GF-D8 (cell line): ENCODE data around the gene NFATC2.

Experiments
- DNase-seq: peaks from one replicate; lab custom pipeline; 2025; lab: John Stamatoyannopoulos, UW

Gene NFATC2

DNA sequence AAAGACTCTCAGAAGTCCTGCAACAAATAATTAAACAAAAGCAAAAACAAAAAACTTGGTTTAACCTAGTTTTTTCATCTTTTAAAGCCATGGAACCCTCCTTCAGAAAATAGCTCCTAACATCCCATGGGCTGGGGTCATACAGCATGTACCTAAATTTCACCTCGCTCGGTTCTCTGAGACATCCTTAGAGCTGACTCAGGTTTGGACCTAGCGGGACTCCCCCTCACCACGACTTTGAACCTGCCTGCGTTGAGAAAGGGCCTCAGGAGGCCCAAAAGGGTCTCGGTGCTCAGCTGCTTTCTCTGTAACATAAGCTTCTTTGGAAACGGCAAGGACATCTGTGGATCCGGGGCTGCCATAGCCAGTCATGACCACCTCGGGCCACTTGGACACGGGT, 112.8 kb downstream of the NFATC2 start:
- no peak for DNase-seq

DNA sequence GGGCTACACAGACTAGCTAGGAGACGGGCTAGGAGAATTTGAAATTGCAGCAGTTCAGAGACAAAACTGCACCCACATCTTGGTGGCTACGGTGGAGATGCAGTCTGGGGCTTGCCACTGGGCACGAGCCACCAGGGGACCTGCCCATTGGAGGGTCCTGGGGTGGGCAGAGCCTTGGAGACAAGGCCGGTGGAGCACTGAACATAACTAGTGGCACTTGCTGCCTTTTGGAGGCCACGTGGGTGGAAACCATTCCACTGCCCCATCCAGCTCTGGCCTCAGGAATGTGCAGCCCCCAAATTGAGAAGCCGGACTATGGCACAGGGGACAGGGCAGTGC, 113.4 kb downstream of the NFATC2 start:
- no peak for DNase-seq

DNA sequence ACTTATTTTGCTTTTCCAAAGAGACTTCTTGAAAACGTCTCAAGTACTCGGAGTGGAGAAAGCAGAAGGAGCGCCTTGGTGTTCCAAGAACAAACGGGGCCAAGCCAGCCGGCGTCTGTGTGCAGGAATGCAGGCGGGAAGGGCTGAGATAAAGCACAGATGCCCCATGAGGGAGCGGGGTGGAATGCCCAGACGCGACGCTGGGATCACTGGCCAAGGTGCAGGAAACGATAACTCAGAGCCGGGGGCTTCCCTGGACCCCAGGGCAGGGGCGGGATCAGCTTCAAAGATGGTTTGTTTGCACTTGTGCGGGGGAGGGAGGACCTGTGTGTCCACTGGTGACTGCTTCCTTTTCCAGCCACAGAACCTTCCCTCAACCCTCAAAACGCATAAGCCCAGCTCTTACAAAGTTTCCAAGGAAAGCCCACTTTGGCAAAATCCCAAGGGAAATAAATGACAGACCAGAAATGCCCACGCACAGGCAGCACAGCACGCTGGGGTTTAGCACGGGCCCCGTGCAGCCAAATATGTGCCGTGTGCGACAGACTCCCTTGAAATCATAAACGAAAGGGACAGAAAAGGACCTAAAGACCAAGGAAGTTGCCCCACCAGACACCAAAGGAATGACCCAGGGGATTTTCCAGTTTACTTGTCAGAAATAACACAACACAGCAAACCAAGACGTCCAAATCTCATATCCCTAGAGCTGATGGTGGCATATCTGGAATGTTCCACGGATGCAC, 113.9 kb downstream of the NFATC2 start:
- no peak for DNase-seq

DNA sequence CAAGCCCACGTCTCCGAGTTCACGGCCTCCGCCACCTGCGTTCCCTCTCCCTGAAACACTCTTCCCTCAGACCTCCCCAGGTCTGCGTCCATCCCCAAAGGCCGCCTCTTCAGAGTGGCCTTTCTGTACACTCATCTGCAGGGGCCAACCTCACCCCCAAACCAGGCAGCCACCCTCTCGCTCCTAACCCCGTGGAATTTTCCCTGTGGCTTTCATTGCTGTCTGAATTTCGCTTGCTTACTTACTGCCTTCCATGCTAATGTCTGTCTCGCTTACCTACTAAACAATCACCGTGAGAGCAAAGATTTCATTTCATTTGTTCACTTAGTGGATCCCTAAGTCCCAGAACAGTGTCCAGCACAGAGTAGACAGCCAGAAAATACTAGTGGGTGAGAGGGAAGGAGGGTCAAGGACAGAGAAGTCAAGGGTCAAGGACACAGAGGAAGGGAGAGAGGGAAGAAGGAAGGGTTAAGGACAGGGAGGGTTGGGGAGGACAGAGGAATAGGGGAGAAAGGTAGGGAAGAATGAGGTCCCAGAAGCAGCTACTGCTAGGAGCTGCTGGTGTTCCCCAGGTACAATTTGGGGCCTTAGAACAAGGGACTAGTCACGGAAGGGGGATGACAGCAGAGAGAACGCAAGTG, 114.7 kb downstream of the NFATC2 start:
- DNase-seq, result no peak

DNA sequence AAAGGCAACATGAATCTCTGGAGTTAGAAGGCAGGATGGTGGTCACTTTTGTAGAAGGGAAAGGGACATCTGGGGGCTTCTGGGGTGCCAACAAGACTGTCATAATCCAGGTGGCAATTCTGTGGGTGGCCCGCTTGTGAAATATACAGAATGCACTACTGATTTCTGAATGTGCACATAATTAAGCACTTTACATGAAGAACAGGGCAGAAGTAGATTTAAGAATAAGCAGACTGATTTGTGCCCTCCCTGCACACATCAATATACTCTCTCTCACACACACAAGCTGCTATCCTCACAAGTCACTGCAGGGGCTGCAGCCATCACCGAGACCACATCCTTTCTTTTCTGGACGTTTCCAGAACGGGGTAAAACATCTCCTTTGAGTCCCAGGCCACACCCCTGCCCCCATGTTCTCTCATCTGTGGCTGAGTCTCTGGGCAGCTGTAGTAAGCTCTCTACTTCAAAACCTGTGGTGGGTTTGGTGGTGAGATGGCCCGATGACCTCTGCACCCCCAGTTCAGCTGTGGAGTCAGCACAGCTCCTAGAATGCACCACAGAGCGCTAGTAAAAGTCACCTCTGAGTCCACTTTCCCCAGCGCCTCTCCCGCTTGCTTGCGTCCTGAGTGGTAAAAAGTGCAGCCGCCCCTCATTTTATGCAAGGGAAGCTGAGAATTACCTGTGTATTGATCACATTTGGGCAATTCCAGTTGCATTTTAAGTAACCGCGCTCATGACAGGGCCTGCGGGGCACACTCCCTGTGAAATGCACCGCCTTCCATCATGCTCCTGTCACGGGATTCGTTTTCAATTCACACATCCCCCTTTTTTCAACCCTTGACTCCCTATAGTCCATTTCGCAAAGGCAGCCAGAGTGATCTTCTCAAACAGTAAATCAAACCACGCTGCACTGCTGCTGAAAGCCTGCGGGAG, 115.5 kb downstream of the NFATC2 start:
- DNase-seq, result no peak

DNA sequence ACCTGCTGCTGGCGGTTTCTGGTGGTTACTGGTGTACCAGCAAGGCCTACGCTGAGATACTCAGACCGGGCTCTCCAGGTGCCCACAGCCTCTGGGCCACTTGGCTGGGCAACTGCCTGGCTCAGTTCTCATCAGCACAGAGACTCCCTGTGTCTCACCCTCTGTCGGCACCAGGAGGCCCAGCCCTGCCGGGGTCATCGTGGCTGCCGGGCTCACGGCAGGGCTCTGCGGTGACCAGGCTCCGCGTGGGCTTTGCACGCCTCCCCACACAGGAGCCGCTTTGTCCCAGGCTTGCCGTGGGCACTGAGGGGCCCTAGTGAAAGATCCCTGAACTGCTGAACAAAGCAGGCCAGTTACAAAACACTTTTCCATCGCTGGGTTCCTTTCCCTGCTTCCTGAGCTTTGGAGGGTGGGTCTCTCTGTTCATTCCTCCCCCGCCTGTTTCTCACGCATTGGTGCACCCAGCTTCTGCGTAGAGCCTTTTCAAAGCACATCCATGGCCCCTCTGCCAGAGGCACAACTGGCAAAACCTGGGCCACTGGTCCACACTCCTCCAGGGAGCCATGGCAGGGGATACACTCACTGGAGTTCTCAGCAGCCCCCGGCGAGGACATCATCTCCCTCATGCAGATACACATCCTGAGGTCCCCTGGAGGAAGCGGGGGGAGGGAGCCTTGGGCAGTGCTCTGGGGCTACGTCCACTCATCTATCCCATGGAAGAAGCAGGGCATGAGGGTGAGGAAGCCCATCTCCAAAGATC, 117.0 kb downstream of the NFATC2 start:
- no peak for DNase-seq

DNA sequence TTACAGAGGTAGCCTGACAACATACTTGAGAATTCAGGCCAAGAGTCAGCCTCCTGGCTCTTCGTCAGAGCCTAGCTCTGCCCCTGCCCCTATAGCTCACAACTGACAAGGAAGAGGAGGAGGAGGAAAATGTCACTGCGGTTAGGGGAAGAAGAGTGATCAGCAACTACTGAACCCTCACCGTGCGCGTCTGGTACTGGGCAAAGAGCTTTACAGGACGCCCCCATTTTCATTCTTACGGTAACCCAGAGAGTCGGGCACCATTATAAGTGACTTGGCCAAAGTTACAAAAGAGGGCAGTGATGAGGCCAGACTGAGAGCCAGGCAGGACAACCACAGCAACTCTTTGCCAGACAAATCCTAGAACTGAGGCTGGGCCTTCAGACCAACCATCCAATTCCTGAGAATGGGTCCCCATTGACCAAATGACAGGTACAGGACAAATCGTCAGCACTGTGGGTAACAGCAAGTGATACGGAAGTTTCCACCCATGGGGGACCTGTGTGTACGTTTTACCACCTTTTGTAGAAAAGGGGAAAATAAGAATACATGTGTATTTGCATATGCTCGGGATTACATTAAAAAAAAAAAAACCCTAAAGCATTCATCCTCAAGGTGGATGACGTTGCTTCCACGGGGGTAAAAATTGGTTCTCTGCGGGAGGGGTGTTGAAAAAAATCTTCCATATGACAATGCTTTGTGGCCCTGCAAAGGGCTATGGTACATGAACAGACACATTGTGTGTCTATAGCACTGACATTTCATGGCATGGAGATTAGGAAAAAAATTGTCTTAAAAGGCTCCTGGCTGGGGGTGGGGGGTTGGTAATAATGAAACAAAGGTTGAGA, 118.0 kb downstream of the NFATC2 start:
- no peak for DNase-seq

DNA sequence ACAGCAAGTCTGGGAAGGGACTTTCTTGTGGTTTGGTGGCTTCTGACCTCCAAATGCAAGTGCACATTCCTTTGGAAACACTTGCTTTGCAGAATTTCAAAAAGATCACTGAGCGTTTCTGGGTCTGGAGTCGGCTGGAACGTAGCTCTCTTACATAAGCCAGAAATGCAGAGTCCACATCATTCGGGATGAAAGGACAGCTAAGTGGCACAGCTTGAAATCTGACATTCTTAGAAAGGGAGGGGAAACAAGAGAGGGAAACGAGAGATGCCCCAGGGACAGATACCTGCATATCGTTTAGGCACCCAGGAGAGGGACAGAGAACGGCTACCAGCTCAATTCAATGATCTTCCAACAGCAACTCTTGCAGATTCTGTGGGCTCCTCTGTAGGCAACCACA, 118.7 kb downstream of the NFATC2 start:
- no peak for DNase-seq

DNA sequence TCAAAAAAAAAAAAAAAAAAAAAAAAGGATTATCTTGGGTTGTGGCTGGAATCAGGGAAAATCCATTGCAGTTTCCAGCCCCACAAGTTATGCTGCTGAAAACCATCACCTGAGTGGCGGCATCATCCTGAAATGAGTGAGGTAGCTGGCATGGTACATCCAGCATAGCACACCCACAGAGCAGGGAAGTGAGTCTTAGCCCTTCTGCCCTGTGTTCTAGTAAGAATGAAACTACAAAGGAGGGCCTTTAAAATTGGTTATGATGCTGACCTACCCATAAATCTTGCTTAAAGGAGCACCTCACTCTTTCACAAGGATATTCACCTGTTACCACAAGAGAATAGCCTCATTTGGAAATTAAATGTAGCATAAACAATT, 119.2 kb downstream of the NFATC2 start:
- no peak for DNase-seq

DNA sequence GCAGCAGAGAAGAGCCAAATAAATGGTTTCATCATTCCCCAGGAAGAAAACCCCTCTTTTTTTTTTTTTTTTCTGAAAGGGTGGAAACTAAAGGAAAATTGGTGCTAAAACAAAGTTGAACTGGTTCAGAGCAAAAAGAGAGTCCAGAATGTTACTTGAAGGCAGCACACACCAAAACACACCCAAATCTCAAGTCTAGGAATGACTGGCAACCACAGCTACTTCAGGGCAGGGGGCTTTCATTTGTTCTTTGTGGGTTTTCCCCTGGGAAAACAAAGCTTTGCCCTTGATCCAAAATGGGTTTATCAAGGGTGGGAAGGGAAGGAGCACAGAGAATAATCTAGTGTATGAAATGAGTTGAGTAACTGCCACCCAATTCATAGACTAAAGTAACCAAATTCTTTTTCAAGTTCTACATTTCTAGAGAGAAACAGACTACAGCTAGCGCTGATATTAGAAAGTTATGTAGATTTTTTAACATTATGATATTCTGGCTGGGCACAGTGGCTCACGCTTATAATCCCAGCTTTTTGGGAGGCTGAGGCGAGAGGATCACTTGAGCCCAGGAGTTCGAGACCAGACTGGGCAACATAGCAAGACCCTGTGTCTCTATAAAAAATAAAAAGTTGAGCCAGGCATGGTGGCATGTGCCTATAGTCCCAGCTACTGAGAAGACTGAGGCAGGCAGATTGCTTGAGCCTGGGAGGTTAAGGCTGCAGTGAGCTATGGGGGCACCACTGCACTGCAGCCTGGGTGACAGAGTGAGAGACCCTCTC, 119.8 kb downstream of the NFATC2 start:
- DNase-seq, result no peak

DNA sequence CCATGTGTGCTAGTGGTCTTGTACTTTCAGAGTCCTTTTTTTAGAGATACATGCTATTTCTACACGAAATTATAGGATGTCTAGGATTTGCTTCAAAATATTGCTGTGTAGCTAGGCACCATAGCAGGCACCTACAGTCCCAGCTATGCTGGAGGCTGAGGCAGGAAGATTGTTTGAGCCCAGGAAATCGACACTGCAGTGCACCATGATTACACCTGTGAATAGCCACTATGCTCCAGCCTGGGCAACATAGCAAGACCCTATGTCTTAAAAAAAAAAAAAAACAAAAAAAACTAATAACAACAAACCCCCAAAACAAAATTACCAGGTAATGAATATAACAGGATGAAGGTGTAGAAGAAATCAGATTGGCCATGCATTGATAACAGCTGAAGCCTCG, 121.7 kb downstream of the NFATC2 start:
- no peak for DNase-seq

DNA sequence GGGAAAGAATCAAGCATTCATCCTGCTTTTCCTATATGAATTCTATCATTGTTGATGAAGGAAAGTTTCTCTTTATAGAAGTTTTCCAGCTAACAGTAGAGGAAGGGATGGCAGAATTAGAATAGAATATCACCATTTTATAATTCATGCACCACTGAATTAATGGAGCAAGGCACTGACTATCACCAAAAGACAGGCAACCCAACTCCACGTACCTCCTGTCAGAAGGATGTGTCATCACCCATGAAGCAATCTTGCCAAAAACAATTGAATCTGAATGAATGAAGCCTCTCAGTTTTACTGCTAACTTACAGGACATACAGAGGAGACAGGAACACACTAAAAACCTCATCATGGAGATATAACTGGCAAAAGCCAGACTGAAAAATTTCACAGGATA, 122.4 kb downstream of the NFATC2 start:
- DNase-seq, result no peak

DNA sequence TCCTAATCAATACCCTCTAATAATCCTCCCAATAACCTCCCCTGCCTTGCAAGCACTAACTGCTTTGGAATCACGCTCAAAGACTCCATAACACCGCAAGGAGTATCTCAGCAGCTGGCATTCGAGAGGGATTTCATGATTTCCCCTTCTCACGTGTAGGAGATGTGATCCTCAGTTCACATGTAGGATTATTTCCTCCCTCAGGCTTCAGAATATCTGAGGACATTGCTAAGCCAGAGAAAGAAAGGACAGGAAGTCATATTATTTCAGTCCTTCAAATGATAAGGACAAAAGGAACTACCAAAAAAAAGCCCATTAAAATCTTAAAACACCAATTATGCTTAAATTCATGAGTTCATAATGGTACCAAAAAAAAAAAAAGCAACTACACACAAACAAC, 122.9 kb downstream of the NFATC2 start:
- no peak for DNase-seq

DNA sequence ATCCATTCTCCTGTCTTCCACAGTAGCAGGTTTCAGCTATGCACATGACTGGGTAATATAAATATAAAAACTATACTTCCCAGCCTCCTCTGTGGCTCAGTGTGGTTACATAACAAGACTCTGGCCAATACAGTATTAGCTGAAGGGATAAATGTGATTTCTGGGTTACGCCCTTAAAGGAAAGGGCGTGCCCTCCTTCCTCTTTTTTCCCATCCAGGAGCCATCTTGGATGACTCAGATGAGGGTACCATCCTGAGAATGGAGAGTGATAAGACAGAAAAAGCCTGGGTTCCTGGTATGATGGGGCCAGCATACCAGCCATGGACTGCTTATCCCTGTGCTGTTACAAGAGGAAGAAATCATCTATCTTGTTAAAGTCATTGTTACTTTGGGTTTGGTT, 123.3 kb downstream of the NFATC2 start:
- no peak for DNase-seq

DNA sequence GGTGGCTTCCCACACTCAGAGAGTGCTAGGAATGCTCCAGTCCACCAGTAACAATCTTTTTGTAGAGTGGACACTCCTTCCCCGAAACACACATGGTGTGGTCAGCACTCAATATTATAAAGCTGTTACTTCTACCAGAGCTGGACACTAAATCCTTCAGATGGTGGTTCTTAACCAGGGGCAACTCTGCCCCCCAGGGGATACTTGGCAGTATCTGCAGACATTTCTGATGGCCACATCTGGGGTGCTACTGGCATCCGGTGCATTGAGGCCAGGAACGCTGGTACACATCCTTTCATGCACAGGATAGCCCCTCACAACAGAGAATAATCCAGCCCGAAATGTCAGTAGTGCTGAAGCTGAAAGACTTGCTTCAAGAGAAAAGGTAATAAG, 124.4 kb downstream of the NFATC2 start:
- DNase-seq, result no peak

DNA sequence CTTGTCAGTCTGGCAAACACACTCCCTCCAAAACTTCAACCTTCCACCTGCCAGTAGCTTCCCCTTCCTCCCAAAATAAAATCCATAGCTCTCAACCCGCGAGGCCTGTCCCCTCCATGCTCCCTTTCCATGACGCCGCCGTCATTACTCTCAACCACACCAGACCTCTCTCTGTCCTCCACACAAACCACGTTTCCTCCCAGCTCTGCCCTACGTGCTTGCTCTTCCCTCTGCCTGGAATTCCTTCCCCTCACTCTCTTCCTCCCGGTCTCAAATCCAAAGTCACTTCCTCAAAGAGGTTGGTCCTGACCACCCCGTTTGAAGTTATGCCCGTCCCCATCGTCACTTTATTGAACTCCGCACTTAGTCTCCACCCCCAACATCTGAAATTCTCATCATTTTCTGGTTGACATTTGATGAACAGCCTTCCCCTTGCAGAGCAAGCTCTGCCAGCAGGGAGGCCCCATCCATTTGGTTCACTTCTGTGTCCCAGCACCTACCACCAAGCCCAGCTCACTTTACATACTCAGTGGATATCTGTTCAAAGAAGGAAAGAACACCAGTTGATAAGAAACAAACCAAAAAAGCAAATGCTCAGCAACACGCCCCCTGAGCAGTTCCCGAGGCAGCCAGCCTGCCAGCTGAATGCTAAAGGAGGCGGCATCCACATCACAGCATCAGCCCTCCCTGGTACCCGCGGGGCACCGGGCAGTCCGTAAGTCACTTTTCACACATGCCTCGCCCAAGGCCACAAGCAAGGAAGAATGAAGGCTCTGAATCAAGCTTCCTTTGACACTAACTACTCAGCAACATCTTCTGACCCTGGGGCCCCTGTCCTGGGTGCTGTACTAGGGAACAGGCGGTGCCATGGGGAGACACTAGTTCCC, 125.0 kb downstream of the NFATC2 start:
- DNase-seq, result no peak

DNA sequence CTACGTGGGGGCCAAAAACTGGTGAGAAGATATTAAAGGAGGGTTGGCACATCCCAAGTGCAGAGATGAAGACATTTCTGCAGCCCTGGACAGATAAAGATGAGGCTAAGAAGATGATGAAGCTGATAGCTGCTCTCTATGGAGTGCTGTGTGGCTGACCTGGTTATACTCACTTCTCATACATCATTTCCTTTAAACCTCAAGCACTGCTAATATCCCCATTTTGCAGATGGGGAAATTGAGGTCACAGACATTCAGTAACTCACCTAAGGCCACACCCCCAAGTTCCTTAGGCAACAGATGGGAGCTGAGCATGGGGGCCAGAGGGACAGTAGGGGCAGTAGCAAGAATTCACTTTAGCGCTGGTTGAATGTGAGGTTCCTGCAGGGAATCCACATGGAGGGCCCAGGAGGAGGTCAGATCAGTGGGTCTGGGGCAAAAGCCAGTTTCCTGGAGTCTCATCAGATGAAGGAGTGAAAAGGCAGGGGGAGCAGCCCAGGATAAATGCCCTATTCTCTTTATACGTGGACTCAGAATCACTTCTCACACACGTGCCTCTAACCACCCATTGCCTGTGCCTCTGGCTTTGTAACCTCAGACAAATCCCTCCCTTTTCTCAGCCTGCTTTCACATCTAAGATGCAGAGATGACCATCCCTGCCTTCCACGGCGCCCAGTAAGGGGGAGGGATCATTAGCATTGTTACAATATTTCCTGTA, 125.8 kb downstream of the NFATC2 start:
- no peak for DNase-seq

DNA sequence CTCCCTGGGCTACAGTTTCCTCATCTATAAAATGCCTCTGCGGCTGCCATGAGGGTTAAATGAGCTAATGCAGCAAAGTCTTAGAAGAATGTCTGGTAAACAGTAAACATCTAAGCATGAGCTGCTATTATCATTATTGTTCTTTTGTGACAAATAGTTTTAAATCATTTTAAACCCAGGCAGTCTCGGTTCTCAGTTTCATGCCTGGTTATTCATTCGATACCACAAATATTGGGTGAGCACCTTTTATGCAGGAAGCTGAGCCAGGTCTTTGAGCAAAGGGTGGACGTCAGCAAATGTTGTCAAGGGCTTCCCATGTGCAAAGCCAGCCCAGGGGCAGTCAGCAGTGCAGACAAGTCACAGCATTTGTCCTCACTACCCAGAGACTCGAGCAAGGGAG, 128.7 kb downstream of the NFATC2 start:
- no peak for DNase-seq

DNA sequence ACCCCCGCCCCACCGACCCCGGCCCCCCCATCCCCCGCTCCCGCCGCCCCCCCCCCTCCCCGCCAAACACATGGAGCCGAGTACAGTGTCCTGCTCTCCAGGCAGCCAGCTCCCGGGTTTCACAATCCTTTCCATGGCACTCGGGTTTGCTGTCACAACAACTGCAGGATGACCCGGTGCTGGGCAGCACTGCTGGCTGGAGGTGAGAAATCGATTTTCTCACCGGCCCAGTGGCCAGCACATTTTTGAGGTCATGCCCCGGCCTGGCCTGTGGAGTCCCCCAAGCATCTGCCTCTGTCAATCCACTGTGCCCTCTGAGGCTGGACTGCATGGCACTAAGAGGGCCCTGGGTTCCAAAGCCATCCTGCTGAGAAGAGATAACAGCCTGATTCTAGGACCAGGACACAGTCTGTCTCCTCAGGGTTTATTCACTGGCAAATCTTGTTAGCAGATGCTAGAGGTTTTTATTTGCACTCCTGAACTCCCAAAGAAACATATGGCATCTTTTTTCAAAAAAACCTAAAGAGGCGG, 129.5 kb downstream of the NFATC2 start:
- no peak for DNase-seq
